ENCODE results near the gene SCAPER.

Gene SCAPER

DNA sequence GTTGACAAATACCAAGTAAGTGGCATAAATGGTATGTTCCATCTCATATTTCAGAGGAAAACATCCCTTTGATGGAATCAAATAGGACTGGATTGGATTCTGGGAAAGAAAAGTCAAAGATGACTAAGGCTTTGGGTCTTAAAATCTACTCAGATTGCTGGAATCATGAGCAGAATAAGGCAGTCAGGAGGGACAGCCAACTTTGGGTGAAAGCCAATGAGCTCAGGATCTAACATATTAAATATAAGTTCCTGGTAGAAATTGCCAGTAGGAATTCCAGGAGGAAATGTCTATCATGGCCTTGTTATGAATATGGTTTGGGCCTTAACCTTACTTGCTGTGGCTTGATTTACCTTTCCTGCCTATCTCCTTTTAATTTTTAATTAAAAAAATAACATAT lies 513.3 kb downstream of the SCAPER start:
- no peak for DNase-seq

DNA sequence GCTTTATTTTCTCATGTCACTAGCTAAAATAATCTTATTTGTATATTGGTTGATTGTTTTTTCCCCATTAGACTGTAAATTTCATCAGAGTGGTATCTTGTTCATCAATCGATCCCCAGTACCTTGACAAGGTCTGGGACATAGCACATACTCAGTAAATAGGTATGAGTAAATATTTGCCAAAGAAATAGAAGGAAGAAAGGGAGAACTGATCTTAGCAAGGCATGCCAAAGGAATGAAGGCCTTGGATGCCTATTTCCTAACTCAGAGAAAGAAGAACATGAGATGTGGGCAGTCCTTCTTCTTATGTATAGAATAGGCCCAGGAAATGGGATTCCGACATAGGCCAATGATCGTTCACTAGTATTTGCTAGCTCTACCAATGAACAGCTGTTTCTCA lies 513.8 kb downstream of the SCAPER start:
- no peak for DNase-seq

DNA sequence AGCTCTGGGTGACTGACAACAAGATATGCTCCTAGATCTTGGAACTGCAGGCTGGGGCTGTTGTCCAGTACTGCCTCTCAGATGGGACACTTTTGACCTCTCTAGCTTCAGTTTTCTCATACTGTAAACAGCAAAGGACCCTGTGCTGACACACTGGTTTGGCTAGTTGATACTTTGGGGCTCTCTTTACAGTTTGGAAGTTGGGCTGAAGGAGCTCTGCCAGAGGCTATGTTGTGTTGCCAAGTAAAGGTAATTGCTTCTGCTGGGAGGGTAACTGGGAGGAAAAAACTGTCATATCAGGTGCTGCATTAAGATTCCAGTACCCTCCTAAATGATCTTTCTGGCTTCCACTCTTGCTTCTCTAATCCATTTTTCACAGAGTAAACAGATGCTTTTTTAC lies 514.6 kb downstream of the SCAPER start:
- no peak for DNase-seq

DNA sequence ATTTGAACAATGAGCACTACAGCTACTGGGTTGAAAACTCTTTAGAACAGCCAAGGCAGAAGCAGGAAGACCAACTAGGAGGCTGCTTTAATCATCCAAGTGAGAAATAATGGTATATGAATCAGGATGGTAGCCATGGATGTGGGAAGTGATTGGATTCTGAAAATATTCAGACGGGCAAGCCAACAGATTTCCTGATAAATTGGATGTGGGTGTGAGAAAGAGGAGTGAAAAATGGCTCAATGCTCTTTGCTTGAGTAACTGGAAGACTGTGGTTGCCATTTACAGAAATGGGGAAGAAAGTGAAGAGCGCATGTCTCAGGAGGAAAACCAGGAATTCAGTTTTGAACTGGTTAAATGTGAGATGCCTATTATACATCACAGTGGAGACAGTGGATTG lies 518.2 kb downstream of the SCAPER start:
- no peak for DNase-seq

DNA sequence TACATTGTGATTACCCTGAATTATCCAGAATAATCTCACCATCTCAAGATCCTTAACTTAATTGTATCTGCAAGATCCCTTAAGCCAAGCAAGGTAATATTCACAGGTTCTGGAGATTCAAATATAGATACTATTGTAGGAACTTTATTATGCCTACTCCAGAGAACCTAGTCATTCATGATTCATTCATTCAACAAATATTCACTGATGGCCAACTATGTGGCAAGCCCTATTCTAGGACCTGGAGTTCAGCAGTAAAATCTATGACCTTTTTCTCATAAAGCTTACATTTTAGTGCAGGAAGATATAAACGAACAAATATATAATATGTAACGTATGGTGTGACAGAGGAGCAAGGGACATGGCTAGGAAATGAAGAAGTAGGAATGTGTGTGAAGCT lies 519.0 kb downstream of the SCAPER start:
- DNase-seq, result no peak

DNA sequence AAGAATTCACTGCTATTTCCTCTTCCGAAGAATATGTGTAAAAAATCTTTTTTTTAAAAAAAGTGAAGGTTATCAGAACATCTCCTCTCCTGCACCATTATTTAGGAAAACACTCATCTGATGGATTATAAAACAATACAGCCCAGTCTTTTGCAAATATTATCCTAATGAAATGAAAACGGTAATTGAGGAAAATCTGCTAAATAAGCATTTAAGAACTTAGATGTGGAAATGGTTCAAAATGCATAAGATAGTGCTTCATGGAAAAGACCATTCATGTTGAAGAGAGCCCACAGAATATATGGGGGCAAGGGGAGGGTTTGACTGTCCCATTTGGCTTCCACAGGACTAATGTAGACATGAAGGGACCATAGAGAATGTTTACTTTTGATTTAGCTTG lies 520.7 kb downstream of the SCAPER start:
- no peak for DNase-seq

DNA sequence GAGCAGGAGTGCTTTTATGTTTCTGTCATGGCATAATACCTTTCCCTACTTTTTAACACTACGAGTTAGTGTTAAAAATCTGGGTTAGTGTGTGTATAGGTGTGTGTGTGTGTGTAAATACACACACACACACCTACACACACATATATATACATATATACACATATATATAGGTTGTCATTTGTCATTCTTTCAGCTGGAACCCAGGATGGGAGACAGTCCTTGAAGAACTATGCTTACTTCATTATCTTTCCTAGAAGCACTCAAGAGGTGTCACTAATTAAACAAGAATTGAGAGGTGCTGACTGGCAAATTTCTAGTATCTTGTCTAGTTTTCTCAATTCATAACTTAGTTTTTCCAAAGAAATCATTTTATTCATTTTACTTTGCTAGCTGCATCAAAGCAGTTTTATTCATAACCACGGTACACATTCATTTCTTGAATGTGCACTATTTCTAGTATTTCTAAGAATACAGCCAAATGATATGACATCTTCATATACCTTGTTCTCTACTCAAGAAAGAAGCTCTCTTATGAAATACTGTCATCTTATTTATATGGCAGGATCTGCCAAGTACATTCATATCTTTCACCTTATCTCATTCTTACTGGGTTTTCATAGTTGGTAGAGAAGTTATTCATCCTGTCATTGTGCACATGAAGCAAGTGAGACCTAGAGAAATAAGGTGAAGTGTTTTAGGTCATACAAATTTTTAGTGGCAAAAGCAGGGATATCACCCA lies 522.0 kb downstream of the SCAPER start:
- no peak for DNase-seq

DNA sequence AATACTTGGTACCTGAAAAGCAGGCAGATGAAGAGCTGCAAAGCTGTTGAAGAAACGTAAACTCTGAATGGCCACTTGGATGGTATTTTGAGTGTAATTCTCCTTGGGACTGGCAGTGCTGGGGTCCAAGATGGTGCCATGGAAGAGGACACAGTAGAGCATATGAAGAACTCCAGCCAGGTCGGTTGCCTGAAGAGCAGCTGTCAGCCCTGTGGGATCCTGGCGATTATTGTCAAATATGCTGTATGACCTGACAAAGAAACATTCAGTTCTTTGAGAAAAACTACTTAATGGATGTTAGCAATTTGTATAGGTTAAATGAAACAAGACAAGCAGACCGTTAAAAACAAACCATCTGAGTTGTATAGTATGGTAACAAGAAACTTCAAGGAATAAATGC lies 523.8 kb downstream of the SCAPER start:
- no peak for DNase-seq

DNA sequence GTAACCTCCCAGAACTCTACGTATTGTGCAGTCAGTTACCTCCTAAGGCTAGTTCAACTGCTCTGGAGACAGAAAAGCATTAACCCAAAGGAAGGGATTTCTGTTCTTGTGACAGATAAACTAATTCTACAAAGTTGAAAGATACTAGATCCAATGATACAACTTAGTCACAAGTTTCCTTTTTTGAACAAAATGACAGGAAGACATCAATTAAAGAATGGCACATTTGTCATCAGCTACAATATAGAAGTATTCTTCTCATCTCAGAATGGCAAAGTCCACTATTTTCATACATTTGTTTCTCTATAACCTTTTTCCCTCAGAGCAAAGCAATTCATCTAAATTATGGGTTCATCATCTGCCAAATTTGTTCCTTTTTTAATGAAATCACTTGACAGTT lies 524.9 kb downstream of the SCAPER start:
- DNase-seq, result no peak

DNA sequence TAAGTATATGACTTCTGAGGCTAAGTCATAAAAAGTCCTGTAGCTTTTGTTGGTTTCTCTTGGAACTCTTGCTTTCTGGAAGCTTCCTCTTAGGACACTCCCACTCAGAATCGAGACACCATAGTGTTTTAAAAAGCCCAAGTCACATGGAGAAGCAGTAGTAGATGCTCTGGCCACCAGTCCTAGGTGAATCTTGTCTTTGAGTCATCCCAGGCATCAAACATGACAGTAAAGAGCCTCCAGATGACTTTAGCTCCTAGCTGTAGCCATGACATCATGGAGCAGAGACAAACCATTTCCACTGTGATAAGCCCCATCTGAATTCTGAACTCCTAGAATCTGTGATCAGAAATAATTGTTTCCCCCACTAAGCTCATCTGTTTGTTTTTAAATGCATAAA lies 526.4 kb downstream of the SCAPER start:
- DNase-seq, result no peak

DNA sequence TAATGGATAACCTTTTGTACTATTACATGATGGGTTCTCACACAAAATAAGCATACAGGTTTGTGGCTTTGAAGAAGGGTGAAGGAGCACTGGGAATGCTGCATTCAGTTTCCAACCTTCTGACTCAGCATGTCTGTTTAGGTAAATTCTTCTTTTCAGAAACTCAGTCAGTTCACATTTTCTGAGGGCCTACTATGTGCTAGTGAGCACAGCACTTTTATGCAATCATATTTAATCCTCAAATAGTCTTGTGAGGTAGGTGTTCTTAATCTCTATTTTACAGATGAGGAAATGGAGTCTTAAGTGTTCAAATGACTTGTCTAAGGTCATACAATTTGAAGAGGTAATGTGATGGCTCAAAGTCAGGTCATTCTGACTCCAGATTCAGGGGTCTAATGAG lies 527.4 kb downstream of the SCAPER start:
- no peak for DNase-seq

DNA sequence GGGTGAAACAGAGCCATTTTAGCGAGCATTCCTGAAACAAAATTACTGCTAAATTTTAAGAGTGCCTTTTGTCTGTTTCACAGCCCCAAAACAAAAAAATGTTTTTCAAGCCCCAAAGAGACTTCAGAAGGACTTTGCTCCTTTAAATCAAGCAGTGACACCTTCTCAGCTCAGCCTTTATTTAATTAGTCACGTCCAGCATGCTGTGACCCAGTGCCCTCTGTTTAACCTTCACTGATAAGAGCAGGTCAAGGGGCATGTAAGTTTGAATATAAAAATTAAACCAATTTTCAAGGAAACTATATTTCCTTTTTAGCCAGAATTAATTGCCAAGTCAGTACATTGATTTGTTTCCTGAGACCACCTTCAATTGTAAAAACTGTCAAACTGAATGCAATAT lies 527.9 kb downstream of the SCAPER start:
- DNase-seq, result no peak

DNA sequence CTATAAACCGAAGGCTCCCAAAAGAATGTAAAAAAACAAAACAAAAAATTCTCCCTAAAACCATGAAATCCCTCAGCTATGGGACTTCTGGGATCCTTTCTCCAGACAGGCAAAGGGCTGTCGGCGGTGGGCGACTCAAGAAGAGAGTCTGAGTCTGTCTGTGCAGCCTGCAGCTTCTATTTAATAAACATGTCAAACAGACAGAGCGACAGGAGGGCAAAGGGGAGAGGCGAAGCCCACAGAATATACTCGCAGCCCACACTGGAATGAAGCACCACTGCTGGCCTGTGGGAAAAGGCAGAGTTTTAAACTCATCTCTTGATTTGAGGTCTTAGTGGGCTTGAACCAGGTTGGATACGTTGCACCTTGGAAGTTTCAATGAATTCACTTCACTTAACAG lies 528.3 kb downstream of the SCAPER start:
- DNase-seq, result no peak

DNA sequence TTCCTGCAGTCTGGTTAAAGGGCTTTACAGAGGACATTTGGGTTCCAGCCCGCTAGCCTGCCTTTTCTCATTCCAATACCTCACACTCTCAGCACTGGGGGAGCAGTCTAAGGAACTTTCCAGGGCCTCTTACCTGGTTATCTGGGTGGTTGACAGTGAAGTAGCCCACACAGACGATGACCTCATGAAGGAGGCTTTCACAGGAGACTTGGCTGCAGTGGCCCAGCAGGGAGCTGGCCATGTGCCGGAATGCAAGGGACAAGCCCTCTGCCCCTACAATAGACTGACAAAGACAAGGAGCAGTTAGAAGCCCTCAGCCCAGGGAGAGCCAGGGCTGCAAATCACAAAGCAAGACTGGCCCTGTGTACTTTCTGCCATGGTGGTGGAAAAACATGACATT lies 529.1 kb downstream of the SCAPER start:
- no peak for DNase-seq

DNA sequence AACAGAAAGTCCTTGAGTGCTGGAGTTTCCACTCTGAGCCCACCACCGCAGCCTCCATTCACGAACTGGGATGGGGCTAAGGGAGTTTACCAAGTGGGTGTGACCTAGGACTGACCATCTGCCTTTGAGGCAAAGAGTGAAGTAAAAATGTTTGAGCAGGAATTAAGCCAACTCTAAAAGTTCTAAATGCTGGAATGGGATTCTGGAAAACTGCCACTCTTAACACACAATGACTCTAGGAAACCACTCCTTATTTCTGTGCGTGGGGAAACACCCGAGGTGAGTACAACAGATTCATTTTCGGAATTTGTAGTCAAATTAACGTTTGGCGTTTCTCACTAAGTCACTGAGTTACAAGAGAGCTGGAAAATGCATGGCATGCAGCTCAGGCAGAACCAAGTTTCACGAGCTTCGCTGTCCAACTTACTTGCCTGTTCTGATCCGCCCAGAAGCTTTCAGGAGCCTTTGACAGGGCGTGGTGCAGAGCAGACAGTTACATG lies 537.0 kb downstream of the SCAPER start:
- DNase-seq, result no peak

DNA sequence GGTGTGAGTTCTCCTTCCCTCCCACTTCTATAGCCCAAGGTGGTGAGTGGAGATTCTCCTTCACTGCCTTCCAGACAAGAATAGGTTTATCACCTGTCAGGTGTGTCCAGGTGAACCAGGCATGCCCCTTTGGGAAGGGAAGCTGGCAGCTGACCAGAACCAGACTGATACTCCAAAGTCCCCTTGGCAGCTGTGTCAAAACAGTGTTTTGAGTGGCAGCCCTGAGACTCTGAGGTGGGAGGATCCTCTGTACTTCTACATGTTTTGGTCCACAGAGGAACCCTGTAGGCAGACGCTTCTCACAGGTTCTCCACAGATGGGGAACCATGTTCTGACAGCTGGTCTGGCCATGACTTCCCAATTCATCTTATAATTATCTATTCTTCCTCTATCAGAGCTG lies 538.4 kb downstream of the SCAPER start:
- no peak for DNase-seq

DNA sequence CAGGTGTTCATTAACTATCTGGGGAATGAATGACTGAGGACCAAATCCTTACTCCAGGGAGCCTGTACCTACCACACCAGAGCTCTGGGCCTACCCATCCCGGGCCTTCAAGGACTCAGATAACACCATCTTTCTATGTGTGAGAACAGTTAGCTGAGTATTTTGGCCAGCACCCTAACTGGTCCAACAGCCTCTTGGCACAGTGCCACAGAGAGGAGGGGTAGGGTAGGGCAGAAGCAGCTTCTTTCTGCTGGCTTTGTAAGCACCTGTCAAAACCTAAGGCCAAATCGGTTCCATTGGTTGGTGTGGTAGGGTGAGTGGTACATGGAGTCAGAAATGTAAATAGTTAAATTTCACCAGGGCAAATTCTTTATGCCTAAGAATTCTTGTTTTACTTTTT lies 541.9 kb downstream of the SCAPER start:
- no peak for DNase-seq

DNA sequence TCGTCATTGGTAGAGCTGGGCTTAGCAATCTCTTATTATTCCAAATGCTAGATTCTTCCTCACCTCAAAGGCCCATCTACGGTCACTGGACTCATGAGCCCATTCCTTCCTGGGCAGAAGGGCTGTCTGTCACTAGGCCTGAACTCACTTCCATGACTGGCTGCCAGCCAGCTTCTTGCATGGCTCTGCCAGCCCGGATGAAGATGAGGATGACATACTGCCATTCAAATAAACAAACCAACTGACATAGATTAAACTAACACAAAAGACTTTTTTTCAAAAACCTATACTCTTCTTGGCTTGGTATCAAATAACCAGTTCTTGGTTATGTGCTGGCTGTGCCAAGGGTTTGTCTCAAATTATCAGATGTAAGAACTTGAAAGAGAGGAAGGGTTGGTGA lies 544.7 kb downstream of the SCAPER start:
- DNase-seq, result no peak

DNA sequence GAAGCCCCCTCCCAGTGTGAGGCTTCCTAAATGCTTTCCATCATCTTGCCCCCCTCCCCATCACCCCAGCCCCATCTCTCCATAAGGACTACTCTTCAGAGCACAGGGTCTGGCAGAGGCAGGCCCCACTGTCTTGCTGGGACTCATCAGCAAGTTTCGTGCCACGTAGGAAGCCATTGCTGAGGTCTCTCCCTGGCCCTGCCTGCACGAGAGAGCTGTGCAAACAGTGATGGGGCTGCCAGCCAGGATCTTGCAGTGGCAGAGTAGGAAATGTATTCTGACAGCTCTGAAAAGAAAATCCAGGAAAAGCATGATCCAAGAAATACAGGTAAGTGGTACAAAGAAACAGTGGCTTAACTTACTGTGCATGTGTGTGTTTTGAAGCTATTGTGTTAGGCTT lies 546.0 kb downstream of the SCAPER start:
- no peak for DNase-seq

DNA sequence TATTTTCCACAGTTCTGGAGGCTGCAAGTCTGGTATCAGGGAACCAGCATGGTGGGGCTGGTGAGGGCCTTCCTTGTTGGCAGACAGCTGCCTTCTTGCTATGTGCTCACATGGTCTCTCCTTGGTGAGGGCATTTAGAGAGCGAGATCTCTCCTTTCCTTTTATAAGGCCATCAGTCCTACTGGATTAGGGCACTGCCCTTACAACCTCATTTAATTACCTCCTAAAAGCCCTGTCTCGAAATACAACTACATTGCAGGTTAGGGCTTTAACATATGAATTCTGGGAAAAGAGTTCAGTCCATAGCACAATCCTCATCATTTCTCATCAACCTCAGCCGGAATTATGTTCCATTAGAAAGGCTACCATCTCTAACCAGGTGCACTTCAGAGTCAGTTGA lies 546.7 kb downstream of the SCAPER start:
- no peak for DNase-seq

DNA sequence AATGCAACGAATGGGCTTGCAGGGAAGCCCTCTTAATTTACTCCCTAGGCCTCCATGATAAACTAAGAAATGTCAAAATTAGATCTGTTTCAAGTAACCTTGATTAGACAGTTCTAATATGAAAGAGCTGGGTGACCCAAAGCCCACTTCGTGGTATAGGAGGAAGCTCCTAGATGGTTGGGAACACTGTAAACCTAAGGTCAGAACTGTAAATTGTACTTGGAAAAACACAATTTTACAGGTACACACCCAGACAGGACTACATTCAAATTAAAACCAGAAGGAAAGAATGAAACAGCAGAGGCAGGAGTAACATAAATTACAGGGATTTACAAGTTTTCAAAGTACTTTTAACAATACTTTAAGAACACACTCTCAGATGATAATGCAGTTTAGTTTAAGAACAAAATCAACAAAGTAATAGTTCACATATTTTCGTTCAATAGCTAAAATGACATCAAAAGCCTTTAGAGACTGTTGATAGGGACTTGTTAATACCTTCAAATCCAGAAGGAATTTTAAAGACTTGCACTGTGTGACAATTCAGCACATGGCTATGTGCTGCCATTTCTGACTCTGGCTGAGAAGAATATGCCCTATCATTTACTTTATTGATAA lies 550.2 kb downstream of the SCAPER start:
- DNase-seq, result no peak

DNA sequence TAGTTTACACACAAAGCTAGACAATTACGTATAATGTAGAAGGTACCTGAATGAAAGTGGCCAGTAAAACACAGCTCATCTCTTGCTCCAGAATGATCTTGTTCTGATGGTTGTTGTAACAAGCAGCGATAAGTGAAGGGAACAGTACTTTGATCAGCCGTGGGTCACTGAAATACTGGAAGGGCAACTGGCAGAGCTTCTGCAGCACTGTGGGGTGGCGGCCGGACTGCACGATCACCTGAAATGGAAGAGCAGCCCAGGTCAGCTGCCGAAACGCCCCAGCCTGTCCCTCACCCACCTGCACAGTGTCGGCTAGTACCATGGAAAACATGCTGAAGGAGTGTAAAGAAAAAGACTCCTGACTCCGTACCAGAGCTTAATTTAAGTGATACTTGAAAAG lies 551.2 kb downstream of the SCAPER start:
- no peak for DNase-seq

DNA sequence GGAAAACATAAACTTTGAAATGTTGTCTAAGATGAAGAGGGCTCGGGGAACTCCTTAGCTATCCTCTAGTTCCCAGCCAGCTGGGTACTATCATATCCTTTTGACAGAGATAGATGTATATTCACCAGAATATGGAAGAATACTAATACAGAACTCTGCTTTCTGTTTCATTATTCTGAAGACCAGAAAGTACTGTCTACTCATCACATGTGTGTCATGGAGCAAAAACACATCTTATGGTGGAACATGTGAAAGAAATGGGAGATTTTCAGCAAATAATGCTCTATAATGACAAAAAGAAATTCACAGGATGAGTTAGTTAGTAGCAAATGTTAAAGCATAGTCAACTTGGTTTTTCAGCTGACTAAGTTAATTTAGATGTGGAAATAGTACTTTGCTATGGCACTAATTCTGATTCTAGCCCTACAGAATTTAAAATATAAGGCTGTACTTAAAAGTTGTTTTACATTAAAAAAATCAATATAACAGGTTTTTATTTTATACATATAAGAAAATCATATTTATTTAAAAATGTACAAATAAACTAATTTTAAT lies 552.0 kb downstream of the SCAPER start:
- no peak for DNase-seq

DNA sequence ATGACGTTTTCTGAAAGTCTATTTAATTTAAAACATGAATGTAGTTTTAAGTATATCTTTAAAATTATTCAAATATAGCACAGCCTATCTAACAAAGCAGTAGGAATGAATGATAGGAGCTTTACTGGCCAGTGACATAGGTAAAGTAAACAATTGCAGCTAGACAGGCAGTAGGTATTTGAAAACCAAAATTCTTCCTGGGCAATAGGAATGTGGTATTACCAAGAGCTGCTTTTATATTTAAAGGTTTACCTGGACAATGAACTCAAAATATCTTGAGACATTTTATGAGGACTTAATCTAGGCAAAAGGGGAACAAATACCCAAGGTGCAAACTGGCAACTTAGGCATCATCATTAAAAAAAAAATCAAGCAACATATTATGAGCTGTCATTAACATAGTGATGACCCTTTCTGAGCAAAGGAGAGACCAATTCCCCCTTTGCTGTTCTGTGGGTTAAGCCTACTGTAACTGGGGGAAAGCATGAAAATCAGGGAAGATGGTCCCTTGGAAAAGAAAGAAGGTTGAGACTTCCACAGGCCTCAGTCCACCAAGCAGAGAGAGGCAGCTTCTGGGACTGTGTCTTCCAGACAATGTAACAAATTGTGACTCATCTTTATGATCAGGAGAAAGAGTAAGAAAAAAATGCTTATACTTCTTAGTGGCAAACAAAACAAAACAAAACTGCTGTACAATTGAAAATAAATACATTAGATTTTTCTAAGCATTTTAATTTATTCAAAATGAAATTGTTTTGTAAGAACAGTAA lies 555.7 kb downstream of the SCAPER start:
- no peak for DNase-seq

All from hematopoietic multipotent progenitor cell treated with erythropoietin and hydrocortisone succinate and interleukin-3 and kit ligand, for 4 days (in vitro differentiated cells).